ENCODE measurements around the gene HLTF. TPM values are rescaled to one million over a fixed set of nuclear protein-coding genes. Genes with fewer than 3 reads are reported as not detected.
"Not testable (repeated sequence)": the region's sequence is repeated elsewhere in the genome, so short reads cannot be mapped to it uniquely, and the experiment has no call there.

The HLTF gene
- total and polyA plus RNA-seq, 8 donors, result 27.5 to 60.3 (median 56.1) TPM

GRCh38 chr3:149101641-149102040, 15.3 kb upstream of the HLTF start:
- TF ChIP-seq CTCF (IDR thresholded peaks at IDR 0.05), result no peak
- intact Hi-C loops (cut with DNase I), result no loop called here

GRCh38 chr3:149101154-149101553, 14.8 kb upstream of the HLTF start:
- no peaks in the 10 kb centered on the region for H3K27me3 ChIP-seq
- no peak overlapping the region for H3K27ac ChIP-seq
- intact Hi-C loops (cut with DNase I), result no loop called here
- ATAC-seq, result no peak
- no peak for TF ChIP-seq CTCF (IDR thresholded peaks at IDR 0.05)
- peaks cover 0 to 2% of the 10 kb centered on the region in 2 donors for H3K36me3 ChIP-seq
- H3K4me3 ChIP-seq, result no peak overlapping the region
- no peaks in the 10 kb centered on the region for H3K4me1 ChIP-seq
- no peak for DNase-seq
- no peaks in the 10 kb centered on the region for H3K9me3 ChIP-seq

More at GRCh38 chr3:149101641-149102040, 15.3 kb upstream of the HLTF start:
- Histone ChIP-seq H3K4me3 (no peak overlapping the region), H3K36me3 (peaks cover 0 to 2% of the 10 kb centered on the region in 2 donors), H3K27me3 (no peaks in the 10 kb centered on the region), H3K4me1 (no peaks in the 10 kb centered on the region), H3K27ac (no peak overlapping the region), H3K9me3 (no peaks in the 10 kb centered on the region)
- DNase-seq, result no peak
- ATAC-seq, result no peak

DNA sequence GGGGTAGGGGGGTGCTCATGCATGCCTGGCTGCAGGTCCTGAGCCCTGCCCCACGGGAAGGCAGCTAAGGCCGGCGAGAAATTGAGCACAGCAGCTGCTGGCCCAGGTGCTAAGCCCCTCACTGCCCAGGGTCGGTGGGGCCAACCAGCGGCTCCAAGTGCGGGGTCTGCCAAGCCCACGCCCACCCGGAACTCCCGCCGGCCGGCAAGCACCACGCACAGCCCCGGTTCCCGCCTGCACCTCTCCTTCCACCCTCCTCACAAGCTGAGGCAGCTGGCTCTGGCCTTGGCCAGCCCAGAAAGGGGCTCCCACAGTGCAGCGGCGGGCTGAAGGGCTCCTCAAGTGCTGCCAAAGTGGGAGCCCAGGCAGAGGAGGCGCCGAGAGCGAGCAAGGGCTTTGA, 11.7 kb upstream of the HLTF start:
- DNase-seq; intact Hi-C loops (cut with DNase I); H3K9me3 ChIP-seq; H3K4me1 ChIP-seq; H3K4me3 ChIP-seq; H3K36me3 ChIP-seq; H3K27ac ChIP-seq; H3K27me3 ChIP-seq; ATAC-seq: not testable (repeated sequence)

DNA sequence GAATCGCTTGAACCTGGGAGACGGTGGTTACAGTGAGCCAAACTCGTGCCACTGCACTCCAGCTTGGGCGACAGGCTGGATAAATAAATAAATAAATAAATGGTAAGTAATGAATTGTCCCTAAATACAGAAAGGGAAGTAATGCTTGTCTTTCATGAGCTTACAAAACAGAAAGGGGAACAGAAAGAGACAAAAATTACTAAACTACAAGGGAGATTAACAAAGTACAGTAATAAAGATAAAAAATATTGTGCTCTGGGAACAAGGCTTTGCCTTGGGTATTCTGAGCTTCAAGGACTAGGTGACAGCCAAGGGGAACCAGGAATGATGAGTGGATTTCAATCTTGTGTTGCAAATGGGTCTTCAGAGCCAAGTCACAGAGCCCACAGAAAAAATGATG, 9.2 kb upstream of the HLTF start:
- no peaks in the 10 kb centered on the region for H3K36me3 ChIP-seq
- intact Hi-C loops (cut with DNase I), result no loop called here
- no peaks in the 10 kb centered on the region for H3K9me3 ChIP-seq
- no peak overlapping the region for H3K4me3 ChIP-seq
- no peak for ATAC-seq
- H3K27ac ChIP-seq, result no peak overlapping the region
- no peak for DNase-seq
- no peaks in the 10 kb centered on the region for H3K4me1 ChIP-seq
- no peaks in the 10 kb centered on the region for H3K27me3 ChIP-seq
- no peak for TF ChIP-seq CTCF (IDR thresholded peaks at IDR 0.05)

GRCh38 chr3:149091983-149092382, 5.7 kb upstream of the HLTF start:
- TF ChIP-seq CTCF (IDR thresholded peaks at IDR 0.05), result no peak
- Histone ChIP-seq H3K9me3 (no peaks in the 10 kb centered on the region), H3K4me1 (no peaks in the 10 kb centered on the region), H3K4me3 (no peak overlapping the region), H3K36me3 (no peaks in the 10 kb centered on the region), H3K27ac (no peak overlapping the region), H3K27me3 (no peaks in the 10 kb centered on the region)
- ATAC-seq, result no peak
- no peak for DNase-seq
- intact Hi-C loops (cut with DNase I), result no loop called here

- Histone ChIP-seq H3K9me3 (no peaks in the 10 kb centered on the region), H3K27ac (no peak overlapping the region), H3K4me1 (peaks cover 0 to 6% of the 10 kb centered on the region in 2 donors), H3K4me3 (no peak overlapping the region), H3K27me3 (no peaks in the 10 kb centered on the region), H3K36me3 (no peaks in the 10 kb centered on the region)
- DNase-seq (no peak), ATAC-seq (no peak)
- intact Hi-C loops (cut with DNase I), result no loop called here
- no peak for TF ChIP-seq CTCF (IDR thresholded peaks at IDR 0.05)
Observed at GRCh38 chr3:149090907-149091306, 4.6 kb upstream of the HLTF start.

All from left lung (tissue), 10 donors.